H1 (cell line): Measurements from ENCODE around the gene PRELID2. TPM values are rescaled to one million over a fixed set of nuclear protein-coding genes. Genes with fewer than 3 reads are reported as not detected.

Experiments used
- EGR1 ChIP-seq: IDR thresholded peaks from 2 replicates; pipeline ENCODE4 v1.6.1; 2011; ENCODE audit warnings: low read depth, low read length, borderline replicate concordance
- JUND ChIP-seq: IDR thresholded peaks from 2 replicates; pipeline ENCODE4 v1.6.1; 2011; ENCODE audit warnings: mild to moderate bottlenecking, improper control_type of control experiment, low read length
- SRF ChIP-seq: IDR thresholded peaks from 2 replicates; pipeline ENCODE4 v1.6.1; 2011; ENCODE audit warnings: mild to moderate bottlenecking, low read depth, low read length, moderate library complexity
- TAF1 ChIP-seq: IDR thresholded peaks from 2 replicates; pipeline ENCODE4 v1.6.1; 2011; ENCODE audit warnings: mild to moderate bottlenecking, low read depth, low read length
- TCF12 ChIP-seq: IDR thresholded peaks from 2 replicates; pipeline ENCODE4 v1.6.1; 2011; ENCODE audit warnings: low read depth, mild to moderate bottlenecking, low read length
- YY1 ChIP-seq: IDR thresholded peaks from 2 replicates; pipeline ENCODE4 v1.6.1; 2011; ENCODE audit warnings: low read depth, mild to moderate bottlenecking, low read length
- polyA plus RNA-seq, 7 experiments: library from polyadenylated mRNA; depleted of rRNA in 3 of 7; stranded (reverse) in 5 of 7; unstranded in 2 of 7; fragments of >200 nt in 5 of 7; fragments of 200-250 nt in 2 of 7; gene quantifications; 1 replicate in 5 of 7; 2 replicates in 1 of 7; 4 replicates in 1 of 7; pipeline versions ENCODE4 v1.2.1 to v1.2.3, GENCODE V29; 2011 to 2013; ENCODE audit warnings: missing spikeins in 2 of 7, mixed read lengths in 2 of 7
- total RNA-seq: library from RNA; stranded (reverse); fragmentation: NEBNext Ultra II Directional; extraction: Animal tissue kit (Norgen Biotek cat#: 25700); gene quantifications from 2 replicates; pipeline ENCODE4 v1.2.1, GENCODE V29; 2021
- TF ChIP-seq, protein P1 (sequence below): fragments of 300-600 bp; sonication (generic); IDR thresholded peaks from 2 replicates; pipeline ENCODE4 v1.7.1; 2012; ENCODE audit warnings: low read length, moderate library complexity, mild to moderate bottlenecking, inconsistent platforms; ENCODE audit not compliant: insufficient replicate concordance
- TF ChIP-seq, protein P2 (sequence below): IDR thresholded peaks from 2 replicates; pipeline ENCODE4 v1.6.1; 2012; ENCODE audit warnings: low read length, inconsistent platforms

Gene PRELID2
- total and polyA plus RNA-seq, 2 of the 8 experiments (the other 6 are each of a cell fraction or from before 2014, with no cell fraction given), result 2.2 to 7.8 TPM

DNA sequence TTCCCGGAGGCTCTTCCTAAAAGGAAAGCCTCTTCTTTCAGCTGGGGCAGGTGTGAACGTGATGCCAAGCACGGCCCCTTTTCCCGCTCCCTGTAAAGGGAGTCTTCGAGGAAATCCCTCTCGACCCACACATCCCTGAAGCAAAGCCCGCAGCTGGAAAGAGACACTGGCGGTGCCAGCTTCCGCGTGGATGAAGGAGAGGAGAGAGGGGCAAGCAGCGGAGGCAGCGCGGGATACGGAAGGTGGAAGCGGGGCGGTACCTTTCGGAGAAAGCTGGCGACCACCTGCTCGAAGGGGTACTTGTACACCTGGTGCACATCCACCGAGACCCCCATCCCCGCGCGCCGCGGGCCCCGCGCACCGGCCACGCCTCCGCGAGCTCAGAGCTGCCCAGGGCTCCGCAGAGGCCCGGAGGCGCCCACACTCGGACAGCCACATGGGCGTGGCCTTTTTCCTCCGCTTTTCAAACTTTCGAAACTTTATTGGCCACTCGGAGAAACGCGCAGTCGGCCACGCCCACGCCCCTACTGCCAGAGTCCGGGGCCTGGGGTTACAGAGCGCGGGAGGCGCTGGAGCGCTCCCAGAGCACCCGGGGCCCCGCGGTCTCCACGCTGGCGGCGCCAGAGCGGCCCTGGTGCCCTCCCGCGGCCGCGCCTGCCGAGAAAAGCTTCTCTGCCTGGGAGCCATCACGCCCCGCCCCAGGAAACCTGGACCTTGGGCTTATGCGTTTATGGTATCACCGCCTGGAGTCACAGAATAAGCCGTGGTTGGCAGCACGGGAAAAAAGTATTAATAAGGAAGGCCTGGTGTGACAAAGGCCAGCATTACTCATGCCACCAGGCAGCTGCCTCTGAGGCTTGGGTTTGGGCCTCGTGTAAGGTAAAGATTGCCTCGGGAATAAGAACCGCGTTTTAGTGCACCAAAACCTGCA lies at the start of gene PRELID2 (continued):
- TF ChIP-seq, protein P1, sequence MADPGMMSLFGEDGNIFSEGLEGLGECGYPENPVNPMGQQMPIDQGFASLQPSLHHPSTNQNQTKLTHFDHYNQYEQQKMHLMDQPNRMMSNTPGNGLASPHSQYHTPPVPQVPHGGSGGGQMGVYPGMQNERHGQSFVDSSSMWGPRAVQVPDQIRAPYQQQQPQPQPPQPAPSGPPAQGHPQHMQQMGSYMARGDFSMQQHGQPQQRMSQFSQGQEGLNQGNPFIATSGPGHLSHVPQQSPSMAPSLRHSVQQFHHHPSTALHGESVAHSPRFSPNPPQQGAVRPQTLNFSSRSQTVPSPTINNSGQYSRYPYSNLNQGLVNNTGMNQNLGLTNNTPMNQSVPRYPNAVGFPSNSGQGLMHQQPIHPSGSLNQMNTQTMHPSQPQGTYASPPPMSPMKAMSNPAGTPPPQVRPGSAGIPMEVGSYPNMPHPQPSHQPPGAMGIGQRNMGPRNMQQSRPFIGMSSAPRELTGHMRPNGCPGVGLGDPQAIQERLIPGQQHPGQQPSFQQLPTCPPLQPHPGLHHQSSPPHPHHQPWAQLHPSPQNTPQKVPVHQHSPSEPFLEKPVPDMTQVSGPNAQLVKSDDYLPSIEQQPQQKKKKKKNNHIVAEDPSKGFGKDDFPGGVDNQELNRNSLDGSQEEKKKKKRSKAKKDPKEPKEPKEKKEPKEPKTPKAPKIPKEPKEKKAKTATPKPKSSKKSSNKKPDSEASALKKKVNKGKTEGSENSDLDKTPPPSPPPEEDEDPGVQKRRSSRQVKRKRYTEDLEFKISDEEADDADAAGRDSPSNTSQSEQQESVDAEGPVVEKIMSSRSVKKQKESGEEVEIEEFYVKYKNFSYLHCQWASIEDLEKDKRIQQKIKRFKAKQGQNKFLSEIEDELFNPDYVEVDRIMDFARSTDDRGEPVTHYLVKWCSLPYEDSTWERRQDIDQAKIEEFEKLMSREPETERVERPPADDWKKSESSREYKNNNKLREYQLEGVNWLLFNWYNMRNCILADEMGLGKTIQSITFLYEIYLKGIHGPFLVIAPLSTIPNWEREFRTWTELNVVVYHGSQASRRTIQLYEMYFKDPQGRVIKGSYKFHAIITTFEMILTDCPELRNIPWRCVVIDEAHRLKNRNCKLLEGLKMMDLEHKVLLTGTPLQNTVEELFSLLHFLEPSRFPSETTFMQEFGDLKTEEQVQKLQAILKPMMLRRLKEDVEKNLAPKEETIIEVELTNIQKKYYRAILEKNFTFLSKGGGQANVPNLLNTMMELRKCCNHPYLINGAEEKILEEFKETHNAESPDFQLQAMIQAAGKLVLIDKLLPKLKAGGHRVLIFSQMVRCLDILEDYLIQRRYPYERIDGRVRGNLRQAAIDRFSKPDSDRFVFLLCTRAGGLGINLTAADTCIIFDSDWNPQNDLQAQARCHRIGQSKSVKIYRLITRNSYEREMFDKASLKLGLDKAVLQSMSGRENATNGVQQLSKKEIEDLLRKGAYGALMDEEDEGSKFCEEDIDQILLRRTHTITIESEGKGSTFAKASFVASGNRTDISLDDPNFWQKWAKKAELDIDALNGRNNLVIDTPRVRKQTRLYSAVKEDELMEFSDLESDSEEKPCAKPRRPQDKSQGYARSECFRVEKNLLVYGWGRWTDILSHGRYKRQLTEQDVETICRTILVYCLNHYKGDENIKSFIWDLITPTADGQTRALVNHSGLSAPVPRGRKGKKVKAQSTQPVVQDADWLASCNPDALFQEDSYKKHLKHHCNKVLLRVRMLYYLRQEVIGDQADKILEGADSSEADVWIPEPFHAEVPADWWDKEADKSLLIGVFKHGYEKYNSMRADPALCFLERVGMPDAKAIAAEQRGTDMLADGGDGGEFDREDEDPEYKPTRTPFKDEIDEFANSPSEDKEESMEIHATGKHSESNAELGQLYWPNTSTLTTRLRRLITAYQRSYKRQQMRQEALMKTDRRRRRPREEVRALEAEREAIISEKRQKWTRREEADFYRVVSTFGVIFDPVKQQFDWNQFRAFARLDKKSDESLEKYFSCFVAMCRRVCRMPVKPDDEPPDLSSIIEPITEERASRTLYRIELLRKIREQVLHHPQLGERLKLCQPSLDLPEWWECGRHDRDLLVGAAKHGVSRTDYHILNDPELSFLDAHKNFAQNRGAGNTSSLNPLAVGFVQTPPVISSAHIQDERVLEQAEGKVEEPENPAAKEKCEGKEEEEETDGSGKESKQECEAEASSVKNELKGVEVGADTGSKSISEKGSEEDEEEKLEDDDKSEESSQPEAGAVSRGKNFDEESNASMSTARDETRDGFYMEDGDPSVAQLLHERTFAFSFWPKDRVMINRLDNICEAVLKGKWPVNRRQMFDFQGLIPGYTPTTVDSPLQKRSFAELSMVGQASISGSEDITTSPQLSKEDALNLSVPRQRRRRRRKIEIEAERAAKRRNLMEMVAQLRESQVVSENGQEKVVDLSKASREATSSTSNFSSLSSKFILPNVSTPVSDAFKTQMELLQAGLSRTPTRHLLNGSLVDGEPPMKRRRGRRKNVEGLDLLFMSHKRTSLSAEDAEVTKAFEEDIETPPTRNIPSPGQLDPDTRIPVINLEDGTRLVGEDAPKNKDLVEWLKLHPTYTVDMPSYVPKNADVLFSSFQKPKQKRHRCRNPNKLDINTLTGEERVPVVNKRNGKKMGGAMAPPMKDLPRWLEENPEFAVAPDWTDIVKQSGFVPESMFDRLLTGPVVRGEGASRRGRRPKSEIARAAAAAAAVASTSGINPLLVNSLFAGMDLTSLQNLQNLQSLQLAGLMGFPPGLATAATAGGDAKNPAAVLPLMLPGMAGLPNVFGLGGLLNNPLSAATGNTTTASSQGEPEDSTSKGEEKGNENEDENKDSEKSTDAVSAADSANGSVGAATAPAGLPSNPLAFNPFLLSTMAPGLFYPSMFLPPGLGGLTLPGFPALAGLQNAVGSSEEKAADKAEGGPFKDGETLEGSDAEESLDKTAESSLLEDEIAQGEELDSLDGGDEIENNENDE, result no peak
- TF ChIP-seq, protein P2, sequence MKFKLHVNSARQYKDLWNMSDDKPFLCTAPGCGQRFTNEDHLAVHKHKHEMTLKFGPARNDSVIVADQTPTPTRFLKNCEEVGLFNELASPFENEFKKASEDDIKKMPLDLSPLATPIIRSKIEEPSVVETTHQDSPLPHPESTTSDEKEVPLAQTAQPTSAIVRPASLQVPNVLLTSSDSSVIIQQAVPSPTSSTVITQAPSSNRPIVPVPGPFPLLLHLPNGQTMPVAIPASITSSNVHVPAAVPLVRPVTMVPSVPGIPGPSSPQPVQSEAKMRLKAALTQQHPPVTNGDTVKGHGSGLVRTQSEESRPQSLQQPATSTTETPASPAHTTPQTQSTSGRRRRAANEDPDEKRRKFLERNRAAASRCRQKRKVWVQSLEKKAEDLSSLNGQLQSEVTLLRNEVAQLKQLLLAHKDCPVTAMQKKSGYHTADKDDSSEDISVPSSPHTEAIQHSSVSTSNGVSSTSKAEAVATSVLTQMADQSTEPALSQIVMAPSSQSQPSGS, result no peak
- peak; percentile 63; the same call in 1 of the 2 replicates for TF ChIP-seq TAF1
- 0 out of 2 replicates have a peak, but pooled peaks have one; percentile 11 for TF ChIP-seq YY1
- TF ChIP-seq JUND, result no peak
- peak; percentile 84 for TF ChIP-seq EGR1
- TF ChIP-seq SRF, result no peak
- no peak for TF ChIP-seq TCF12
